Natural killer cell (primary cell): ENCODE results near the gene TP53BP1. TPM values are rescaled to one million over a fixed set of nuclear protein-coding genes. Genes with fewer than 3 reads are reported as not detected.

ENCODE experiments used
- ATAC-seq, 3 donors: fragments of 150-1000 bp in 2 of 3; fragments of 200-7000 bp in 1 of 3; cut with Tn5 transposase; 1 replicate in 1 of 3; 2 replicates in 2 of 3; pipeline ENCODE4 v1.10.0; 2021; ENCODE audit warnings: mild to moderate bottlenecking in 2 of 3, moderate library complexity in 2 of 3
- DNase-seq, 2 donors: peaks; one replicate each; pipeline versions ENCODE4 v3.0.0 to v3.0.0-alpha.2; 2013 to 2021; ENCODE audit warnings: mixed read lengths in 1 of 2
- H3K27ac ChIP-seq: one replicate; pipeline ENCODE4 v1.5.1; 2013; ENCODE audit warnings: mild to moderate bottlenecking, low read length
- H3K27me3 ChIP-seq: one replicate; pipeline ENCODE4 v1.6.1; 2013; ENCODE audit warnings: low read length; ENCODE audit not compliant: control insufficient read depth, insufficient read depth
- H3K36me3 ChIP-seq: one replicate; pipeline ENCODE4 v1.6.1; 2013; ENCODE audit warnings: low read length; ENCODE audit not compliant: control insufficient read depth, insufficient read depth
- H3K4me1 ChIP-seq: one replicate; pipeline ENCODE4 v1.6.1; 2013; ENCODE audit warnings: low read length; ENCODE audit not compliant: control insufficient read depth, insufficient read depth
- H3K4me3 ChIP-seq: one replicate; pipeline ENCODE4 v1.5.1; 2013; ENCODE audit warnings: low read length
- H3K9me3 ChIP-seq: one replicate; pipeline ENCODE4 v1.6.1; 2013; ENCODE audit warnings: low read length; ENCODE audit not compliant: control insufficient read depth, insufficient read depth
- H3K27ac Mint-ChIP-seq, 2 donors: one replicate each; pipeline ENCODE4 v1.8.0; 2022; ENCODE audit warnings: mild to moderate bottlenecking in 2 of 2, mixed read lengths in 2 of 2, moderate library complexity in 1 of 2
- H3K27me3 Mint-ChIP-seq, 2 donors: one replicate each; pipeline ENCODE4 v1.8.0; 2022; ENCODE audit warnings: low read depth in 2 of 2, mixed read lengths in 2 of 2
- H3K36me3 Mint-ChIP-seq: one replicate; pipeline ENCODE4 v1.8.0; 2022; ENCODE audit warnings: mixed read lengths
- H3K4me1 Mint-ChIP-seq, 2 donors: one replicate each; pipeline ENCODE4 v1.8.0; 2022; ENCODE audit warnings: mixed read lengths in 2 of 2
- H3K4me3 Mint-ChIP-seq: one replicate; pipeline ENCODE4 v1.8.0; 2022; ENCODE audit warnings: mild to moderate bottlenecking, moderate library complexity, mixed read lengths
- H3K9me3 Mint-ChIP-seq, 2 donors: one replicate each; pipeline ENCODE4 v1.8.0; 2022; ENCODE audit warnings: mixed read lengths in 2 of 2
- CTCF ChIP-seq: fragments of 200-600 bp; IDR thresholded peaks from one replicate; pipeline ENCODE4 v1.8.0; 2022; ENCODE audit warnings: antibody characterized with exemption
- WGBS: methylation state at CpG from one replicate; pipeline ENCODE4 v1.1.7; 2013; ENCODE audit warnings: missing lambda C conversion rate; ENCODE audit not compliant: insufficient coverage; 5-methylcytosine and 5-hydroxymethylcytosine counted together
- intact Hi-C: fragments of 100-400 bp; cut with micrococcal nuclease; formaldehyde crosslinking; loops from one replicate; pipeline ENCODE4 v1.14.2; 2022
- total RNA-seq, 4 donors: library from RNA; stranded (reverse); fragments of 120-200 nt in 1 of 4; gene quantifications; one replicate each; pipeline versions ENCODE4 v1.2.3 to v1.2.4, GENCODE V29; 2013 to 2022

The TP53BP1 gene
- total RNA-seq, 3 donors from 2014 or later (not counting 1 experiment from before 2014, with no cell fraction given), result 27.9 to 32.9 (median 31.5) TPM

- H3K27ac ChIP-seq, result no peak overlapping the region
- no peaks in the 10 kb centered on the region for H3K27me3 ChIP-seq
- no peak overlapping the region for H3K4me3 ChIP-seq
- no peaks in the 10 kb centered on the region for H3K9me3 ChIP-seq
- intact Hi-C loops, result no loop called here
- Mint-ChIP-seq H3K9me3 (no peaks in the 10 kb centered on the region), H3K27ac (no peak overlapping the region), H3K27me3 (no peaks in the 10 kb centered on the region), H3K4me3 (no peak overlapping the region), H3K4me1 (no peaks in the 10 kb centered on the region), H3K36me3 (no peaks in the 10 kb centered on the region)
- no peak for ATAC-seq
- no peaks in the 10 kb centered on the region for H3K4me1 ChIP-seq
- 87% methylated on average over 2 of the region's 2 CpGs for WGBS
- no peak for DNase-seq
- peaks cover 21% of the 10 kb centered on the region for H3K36me3 ChIP-seq
- TF ChIP-seq CTCF, result no peak
Measured at GRCh38 chr15:43465100-43465499, 27.9 kb downstream of the TP53BP1 start.

GRCh38 chr15:43463998-43464397 lies 29.0 kb downstream of the TP53BP1 start:
- no peak overlapping the region for H3K4me3 ChIP-seq
- TF ChIP-seq CTCF, result no peak
- no peaks in the 10 kb centered on the region for H3K27me3 Mint-ChIP-seq
- no peak for DNase-seq
- ATAC-seq, result no peak
- no peaks in the 10 kb centered on the region for H3K9me3 Mint-ChIP-seq
- no peak overlapping the region for H3K27ac ChIP-seq
- no peak overlapping the region for H3K4me3 Mint-ChIP-seq
- intact Hi-C loops, result no loop called here
- no peak overlapping the region for H3K27ac Mint-ChIP-seq
- H3K36me3 ChIP-seq, result peaks cover 15% of the 10 kb centered on the region
- no peaks in the 10 kb centered on the region for H3K4me1 Mint-ChIP-seq
- H3K36me3 Mint-ChIP-seq, result no peaks in the 10 kb centered on the region
- no peaks in the 10 kb centered on the region for H3K9me3 ChIP-seq
- H3K27me3 ChIP-seq, result no peaks in the 10 kb centered on the region
- no peaks in the 10 kb centered on the region for H3K4me1 ChIP-seq
- WGBS, result 94% methylated on average over 1 of the region's 1 CpG

GRCh38 chr15:43463507-43463906 lies 29.4 kb downstream of the TP53BP1 start:
- TF ChIP-seq CTCF, result no peak
- H3K4me3 Mint-ChIP-seq, result no peak overlapping the region
- WGBS, result 93% methylated on average over 1 of the region's 1 CpG
- DNase-seq, result no peak
- H3K4me1 Mint-ChIP-seq, result no peaks in the 10 kb centered on the region
- Histone ChIP-seq H3K4me3 (no peak overlapping the region), H3K27ac (no peak overlapping the region), H3K36me3 (peaks cover 15% of the 10 kb centered on the region), H3K27me3 (no peaks in the 10 kb centered on the region), H3K4me1 (no peaks in the 10 kb centered on the region), H3K9me3 (no peaks in the 10 kb centered on the region)
- no peak for ATAC-seq
- no peaks in the 10 kb centered on the region for H3K36me3 Mint-ChIP-seq
- no peaks in the 10 kb centered on the region for H3K27me3 Mint-ChIP-seq
- H3K27ac Mint-ChIP-seq, result no peak overlapping the region
- intact Hi-C loops, result no loop called here
- H3K9me3 Mint-ChIP-seq, result no peaks in the 10 kb centered on the region

GRCh38 chr15:43449981-43450380 lies 43.0 kb downstream of the TP53BP1 start:
- Mint-ChIP-seq H3K9me3 (no peaks in the 10 kb centered on the region), H3K36me3 (peaks cover 4% of the 10 kb centered on the region), H3K4me3 (no peak overlapping the region), H3K27ac (no peak overlapping the region), H3K27me3 (no peaks in the 10 kb centered on the region), H3K4me1 (no peaks in the 10 kb centered on the region)
- Histone ChIP-seq H3K27ac (no peak overlapping the region), H3K4me1 (no peaks in the 10 kb centered on the region), H3K9me3 (no peaks in the 10 kb centered on the region), H3K27me3 (no peaks in the 10 kb centered on the region), H3K36me3 (peaks cover 7% of the 10 kb centered on the region), H3K4me3 (no peak overlapping the region)
- no peak for DNase-seq
- intact Hi-C loops, result no loop called here
- TF ChIP-seq CTCF, result no peak
- WGBS, result 100% methylated on average over 1 of the region's 1 CpG
- ATAC-seq, result no peak
